Caco-2 (cell line): ENCODE measurements around the gene RTBDN. TPM values are rescaled to one million over a fixed set of nuclear protein-coding genes. Genes with fewer than 3 reads are reported as not detected.

Experiments
- BruUV-seq: library from RNA; stranded (reverse); fragments of 400-500 nt; replicated peaks from 2 replicates; lab custom pipeline; 2021; lab: Mats Ljungman, UMichigan
- CTCF ChIA-PET: fragments of 300-600 bp; sonication (Branson Sonifier 250); formaldehyde crosslinking; loops from one replicate; lab custom pipeline; 2022; ENCODE audit warnings: antibody characterized with exemption; lab: Charles Lee
- POLR2A ChIA-PET: fragments of 300-600 bp; sonication (Branson Sonifier 250); formaldehyde crosslinking; loops from one replicate; lab custom pipeline; 2022; ENCODE audit warnings: antibody characterized with exemption; lab: Charles Lee
- DNase-seq, 2 experiments: peaks; one replicate each; pipeline versions ENCODE4 v3.0.0 to v3.0.0-alpha.2; 2020 to 2022
- H3K27me3 ChIP-seq: replicated peaks from 2 replicates; pipeline ENCODE4 v1.6.0; 2011; ENCODE audit warnings: low read length; ENCODE audit not compliant: control insufficient read depth, insufficient read depth
- H3K36me3 ChIP-seq: 2 replicates; pipeline ENCODE4 v1.5.1; 2011; ENCODE audit warnings: low read length; ENCODE audit not compliant: control insufficient read depth, insufficient read depth
- H3K4me1 ChIP-seq: fragments of 250-450 bp; sonication (Bioruptor Pico); 2 replicates; pipeline ENCODE4 v1.5.1; 2020; ENCODE audit warnings: mild to moderate bottlenecking
- H3K4me3 ChIP-seq: 2 replicates; pipeline ENCODE4 v1.5.1; 2011; ENCODE audit warnings: low read depth, mild to moderate bottlenecking, control low read depth, low read length
- H3K9me3 ChIP-seq: fragments of 250-450 bp; sonication (Bioruptor Pico); 2 replicates; pipeline ENCODE4 v1.5.1; 2020; ENCODE audit warnings: mild to moderate bottlenecking, moderate library complexity
- H3K27ac Mint-ChIP-seq: one replicate; pipeline ENCODE4 v1.8.0; 2022; ENCODE audit warnings: mixed read lengths; ENCODE audit not compliant: unreplicated experiment
- H3K27me3 Mint-ChIP-seq: one replicate; pipeline ENCODE4 v1.8.0; 2022; ENCODE audit warnings: mixed read lengths; ENCODE audit not compliant: insufficient read depth, unreplicated experiment
- H3K36me3 Mint-ChIP-seq: one replicate; pipeline ENCODE4 v1.8.0; 2022; ENCODE audit warnings: mild to moderate bottlenecking, mixed read lengths; ENCODE audit not compliant: insufficient read depth, unreplicated experiment
- H3K4me1 Mint-ChIP-seq: one replicate; pipeline ENCODE4 v1.8.0; 2022; ENCODE audit warnings: low read depth, mixed read lengths; ENCODE audit not compliant: unreplicated experiment
- H3K4me3 Mint-ChIP-seq: one replicate; pipeline ENCODE4 v1.8.0; 2022; ENCODE audit warnings: mild to moderate bottlenecking, moderate library complexity, mixed read lengths; ENCODE audit not compliant: unreplicated experiment
- H3K9me3 Mint-ChIP-seq: one replicate; pipeline ENCODE4 v1.8.0; 2022; ENCODE audit warnings: mixed read lengths; ENCODE audit not compliant: unreplicated experiment
- intact Hi-C: fragments of 100-400 bp; cut with micrococcal nuclease; formaldehyde crosslinking; loops from one replicate; pipeline ENCODE4 v1.10.0; 2022; ENCODE audit not compliant: unreplicated experiment
- total RNA-seq: library from RNA; stranded (reverse); gene quantifications from 2 replicates; pipeline ENCODE4 v1.2.3, GENCODE V29; 2022
- TF ChIP-seq, protein P1 (sequence below), 2 experiments: fragments of 200-600 bp in 1 of 2; IDR thresholded peaks; 1 replicate in 1 of 2; 2 replicates in 1 of 2; pipeline versions ENCODE4 v1.5.1 to v1.8.0; 2011 to 2022; ENCODE audit warnings: antibody characterized with exemption in 1 of 2, control low read depth in 1 of 2, inconsistent platforms in 1 of 2, low read depth in 1 of 2, low read length in 1 of 2, mild to moderate bottlenecking in 1 of 2, moderate library complexity in 1 of 2; ENCODE audit not compliant: insufficient read depth in 1 of 2, severe bottlenecking in 1 of 2, unreplicated experiment in 1 of 2

The RTBDN gene
- total RNA-seq, 1 experiment from 2014 or later = not detected

DNA sequence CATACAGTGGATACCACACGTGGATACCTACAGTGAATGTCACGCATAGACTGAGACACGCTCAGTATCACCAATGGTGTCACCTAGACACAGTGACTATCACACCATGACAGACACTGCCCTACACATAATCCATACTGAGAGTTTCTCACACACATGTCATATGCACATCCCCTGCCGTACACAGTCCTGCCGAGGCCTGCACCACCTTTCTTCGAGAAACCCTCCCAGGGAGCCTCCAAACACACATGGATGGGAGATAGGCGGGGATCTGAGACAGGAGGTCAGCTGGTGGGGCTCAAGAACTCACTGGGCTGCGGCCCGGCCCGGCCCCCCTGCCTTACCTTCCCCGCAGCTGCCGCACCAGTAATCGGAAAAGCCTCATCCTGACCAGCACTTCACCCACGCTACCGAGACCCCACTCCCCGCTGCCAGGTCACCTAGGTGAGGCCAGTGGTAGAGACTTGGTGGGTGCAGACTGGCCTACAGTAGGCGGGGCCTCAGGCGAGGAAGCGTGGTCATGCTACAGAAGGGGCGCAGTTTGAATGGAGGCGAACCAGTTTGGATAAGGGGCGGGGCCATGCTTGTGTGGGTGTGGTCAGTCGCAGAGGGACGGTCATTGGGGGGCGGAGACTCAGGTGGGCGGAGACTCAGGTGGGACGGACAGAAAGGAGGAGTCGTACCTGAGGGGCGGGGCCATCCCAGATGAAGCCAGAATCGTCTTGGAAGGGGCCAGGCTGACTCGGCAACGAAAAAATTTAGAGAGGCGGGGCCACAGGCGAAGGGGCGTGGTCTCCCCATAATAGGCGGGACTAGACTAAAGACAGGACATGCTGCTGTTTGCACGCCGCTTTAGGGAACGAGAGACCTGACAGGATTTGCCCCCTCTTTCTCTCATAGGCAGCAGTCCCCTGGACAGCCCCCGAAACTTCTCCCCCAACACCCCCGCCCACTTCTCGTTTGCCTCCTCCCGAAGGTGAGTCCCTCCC lies 6.0 kb upstream of the RTBDN start:
- Mint-ChIP-seq H3K36me3 (peaks cover 6% of the 10 kb centered on the region), H3K27me3 (peaks cover 15% of the 10 kb centered on the region), H3K4me3 (peak overlapping the region; percentile 58), H3K9me3 (no peaks in the 10 kb centered on the region), H3K27ac (no peak overlapping the region), H3K4me1 (peaks cover 8% of the 10 kb centered on the region)
- ChIA-PET CTCF (no interaction called here), POLR2A (no interaction called here)
- BruUV-seq = no TSS peak
- Histone ChIP-seq H3K36me3 (no peaks in the 10 kb centered on the region), H3K4me3 (no peak overlapping the region), H3K27me3 (no peaks in the 10 kb centered on the region), H3K9me3 (no peaks in the 10 kb centered on the region), H3K4me1 (peaks cover 6% of the 10 kb centered on the region; the same call in 1 of the 2 replicates)
- TF ChIP-seq, protein P1, sequence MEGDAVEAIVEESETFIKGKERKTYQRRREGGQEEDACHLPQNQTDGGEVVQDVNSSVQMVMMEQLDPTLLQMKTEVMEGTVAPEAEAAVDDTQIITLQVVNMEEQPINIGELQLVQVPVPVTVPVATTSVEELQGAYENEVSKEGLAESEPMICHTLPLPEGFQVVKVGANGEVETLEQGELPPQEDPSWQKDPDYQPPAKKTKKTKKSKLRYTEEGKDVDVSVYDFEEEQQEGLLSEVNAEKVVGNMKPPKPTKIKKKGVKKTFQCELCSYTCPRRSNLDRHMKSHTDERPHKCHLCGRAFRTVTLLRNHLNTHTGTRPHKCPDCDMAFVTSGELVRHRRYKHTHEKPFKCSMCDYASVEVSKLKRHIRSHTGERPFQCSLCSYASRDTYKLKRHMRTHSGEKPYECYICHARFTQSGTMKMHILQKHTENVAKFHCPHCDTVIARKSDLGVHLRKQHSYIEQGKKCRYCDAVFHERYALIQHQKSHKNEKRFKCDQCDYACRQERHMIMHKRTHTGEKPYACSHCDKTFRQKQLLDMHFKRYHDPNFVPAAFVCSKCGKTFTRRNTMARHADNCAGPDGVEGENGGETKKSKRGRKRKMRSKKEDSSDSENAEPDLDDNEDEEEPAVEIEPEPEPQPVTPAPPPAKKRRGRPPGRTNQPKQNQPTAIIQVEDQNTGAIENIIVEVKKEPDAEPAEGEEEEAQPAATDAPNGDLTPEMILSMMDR (IDR thresholded peaks at IDR 0.05; ENCODE audit: insufficient read depth in 1 of 2, low read depth in 1 of 2, low read length in 1 of 2, severe bottlenecking in 1 of 2, unreplicated experiment in 1 of 2) = no peak
- peak; percentile 76 to 85 for DNase-seq
- intact Hi-C loops = no loop called here

DNA sequence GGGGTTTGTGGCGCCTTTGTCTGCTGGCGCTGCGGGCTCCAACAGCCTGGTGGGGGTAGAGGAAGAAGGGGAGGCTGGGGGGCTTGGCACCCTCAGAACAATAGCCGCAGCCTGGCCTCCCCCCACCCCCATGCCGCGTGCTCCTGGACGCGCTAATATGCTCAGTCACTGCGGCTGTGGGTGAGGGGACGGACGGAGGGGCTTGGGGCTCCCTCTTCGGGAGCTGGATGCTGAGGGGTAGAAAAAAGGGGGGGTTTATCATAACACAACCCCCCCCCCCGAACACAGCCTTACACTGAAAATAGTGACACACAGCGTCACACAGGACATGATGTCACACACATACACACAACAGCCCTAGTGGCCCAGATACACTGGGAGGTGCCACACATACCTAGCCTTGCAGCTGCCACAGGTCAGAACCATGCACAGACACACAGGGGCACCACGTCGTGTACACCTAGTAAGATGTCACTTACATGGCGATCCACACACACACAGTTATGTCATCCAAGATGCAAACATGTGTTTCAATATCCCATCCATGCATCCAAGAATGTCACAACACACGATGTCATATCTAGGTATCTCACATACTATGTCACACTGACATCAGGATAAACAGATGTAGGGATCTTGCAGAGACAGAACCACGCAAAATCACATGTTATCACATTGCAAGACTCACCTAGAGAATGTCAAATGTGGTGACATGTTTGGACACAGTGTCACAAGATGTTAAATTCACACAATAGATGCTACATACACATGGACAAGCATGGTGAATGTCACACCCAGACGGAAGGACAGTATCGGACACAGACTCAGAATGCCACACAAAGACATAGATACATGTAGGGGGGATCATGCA lies 4.7 kb upstream of the RTBDN start:
- no peaks in the 10 kb centered on the region for H3K9me3 Mint-ChIP-seq
- ChIA-PET CTCF (no interaction called here), POLR2A (no interaction called here)
- H3K36me3 Mint-ChIP-seq = peaks cover 6% of the 10 kb centered on the region
- H3K4me1 Mint-ChIP-seq = peaks cover 8% of the 10 kb centered on the region
- no peaks in the 10 kb centered on the region for H3K27me3 ChIP-seq
- peak overlapping the region; percentile 75 for H3K4me3 Mint-ChIP-seq
- intact Hi-C loops = loop anchor here (5.0 kb wide), 1 partner anchor 37 kb away; the partner anchor contains the start of genes PRDX2 and THSD8
- BruUV-seq = no TSS peak
- no peaks in the 10 kb centered on the region for H3K9me3 ChIP-seq
- H3K4me3 ChIP-seq = peak overlapping the region; percentile 45
- H3K27me3 Mint-ChIP-seq = peaks cover 15% of the 10 kb centered on the region
- H3K36me3 ChIP-seq = no peaks in the 10 kb centered on the region
- H3K27ac Mint-ChIP-seq = no peak overlapping the region
- no peak for DNase-seq
- H3K4me1 ChIP-seq = peaks cover 12% of the 10 kb centered on the region
- TF ChIP-seq, protein P1 (IDR thresholded peaks at IDR 0.05; ENCODE audit: insufficient read depth in 1 of 2, low read depth in 1 of 2, low read length in 1 of 2, severe bottlenecking in 1 of 2, unreplicated experiment in 1 of 2) = no peak
